GM10248 (cell line): Measurements from ENCODE around the gene KIF26B.

Experiments used
- CTCF ChIA-PET: fragments of 300-600 bp; sonication (Branson Sonifier 250); formaldehyde crosslinking; extraction: SDS; loops from one replicate; lab custom pipeline; 2021; ENCODE audit warnings: antibody characterized with exemption; lab: Yijun Ruan, JAX
- POLR2A ChIA-PET: fragments of 350-650 bp; sonication (Branson Sonifier 250); formaldehyde crosslinking; extraction: SDS; loops from one replicate; lab custom pipeline; 2020; ENCODE audit warnings: antibody characterized with exemption; lab: Yijun Ruan, JAX
- DNase-seq: peaks from one replicate; pipeline ENCODE4 v3.0.0; 2012; ENCODE audit errors: extremely low spot score
- CTCF ChIP-seq: IDR thresholded peaks from 2 replicates; pipeline ENCODE4 v1.5.1; 2012; ENCODE audit warnings: mild to moderate bottlenecking, low read depth; ENCODE audit errors: extremely low read depth, missing control alignments, control extremely low read depth

The KIF26B gene

GRCh38 chr1:245172026-245172425 lies 17.2 kb downstream of the KIF26B start:
- TF ChIP-seq CTCF, result no peak
- POLR2A ChIA-PET, result no interaction called here
- no peak for DNase-seq
- CTCF ChIA-PET, result interaction anchor here (1.7 kb wide), 1 partner anchor 19 kb away, joined by 8 read pairs; no protein-coding TSS in a partner anchor

GRCh38 chr1:245172829-245173228 lies 18.0 kb downstream of the KIF26B start:
- ChIA-PET CTCF (interaction anchor here (1.7 kb wide), 1 partner anchor 20 kb away, joined by 8 read pairs; no protein-coding TSS in a partner anchor), POLR2A (no interaction called here)
- no peak for TF ChIP-seq CTCF
- DNase-seq, result no peak

GRCh38 chr1:245173446-245174211 lies 18.8 kb downstream of the KIF26B start:
- no peak for DNase-seq
- no peak for TF ChIP-seq CTCF
- ChIA-PET CTCF (interaction anchor here (0.7 kb wide), 1 partner anchor 20 kb away, joined by 3 read pairs; no protein-coding TSS in a partner anchor), POLR2A (no interaction called here)

GRCh38 chr1:245177071-245177900 lies 22.5 kb downstream of the KIF26B start:
- DNase-seq, result no peak
- TF ChIP-seq CTCF, result no peak
- CTCF ChIA-PET, result no interaction called here
- POLR2A ChIA-PET, result no interaction called here

GRCh38 chr1:245179706-245180105 lies 24.9 kb downstream of the KIF26B start:
- ChIA-PET POLR2A (no interaction called here), CTCF (no interaction called here)
- TF ChIP-seq CTCF, result no peak
- DNase-seq, result no peak

- POLR2A ChIA-PET, result no interaction called here
- DNase-seq, result no peak
- TF ChIP-seq CTCF, result no peak
- CTCF ChIA-PET, result no interaction called here
Observed at GRCh38 chr1:245180496-245181157, 25.8 kb downstream of the KIF26B start.
